Limb (tissue), 2 donors: ENCODE results near the gene NRN1L.

ENCODE experiments used
- DNase-seq, 2 donors: peaks; one replicate each; pipeline ENCODE4 v3.0.0-alpha.2; 2016; ENCODE audit errors: extremely low spot score in 2 of 2

Gene NRN1L

DNA sequence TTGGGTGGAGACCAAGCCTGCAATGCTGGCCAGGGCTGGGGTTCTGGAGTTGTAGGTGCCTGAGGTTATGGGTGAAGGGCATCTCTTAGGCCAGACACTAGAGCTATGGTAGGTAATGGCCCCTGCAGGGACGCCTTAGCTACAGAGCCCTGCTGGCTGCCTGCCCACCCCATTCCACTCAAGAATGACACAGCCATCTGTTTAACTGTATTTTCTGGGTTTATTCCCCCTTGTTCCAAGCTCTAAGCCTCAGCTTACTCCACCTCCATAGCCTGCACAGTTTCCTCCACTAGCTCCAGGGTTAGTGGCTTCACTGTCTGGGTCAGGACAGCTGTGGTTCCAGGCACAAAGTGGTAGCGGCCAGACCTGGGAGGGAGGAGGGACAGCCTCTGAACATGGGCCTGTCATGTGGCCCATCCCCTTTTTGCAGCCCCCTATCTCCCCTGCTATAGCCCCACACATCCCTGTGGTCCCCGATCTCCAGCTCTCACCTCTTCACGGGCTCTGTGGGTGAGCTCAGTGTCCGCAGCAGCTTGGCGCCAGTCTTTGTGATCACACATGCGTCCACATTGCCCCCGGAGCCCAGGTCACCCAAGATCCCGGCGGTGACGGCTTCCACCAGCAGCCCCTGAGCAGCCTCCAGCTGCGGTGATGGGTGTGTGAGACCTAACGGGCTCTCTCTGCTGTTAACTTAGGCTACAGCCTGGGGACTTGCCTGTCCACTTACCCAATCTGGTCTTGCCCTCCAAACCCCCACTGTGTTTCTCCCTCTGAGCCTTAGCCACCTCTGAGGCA is 49.8 kb downstream of the NRN1L start:
- no peak for DNase-seq

DNA sequence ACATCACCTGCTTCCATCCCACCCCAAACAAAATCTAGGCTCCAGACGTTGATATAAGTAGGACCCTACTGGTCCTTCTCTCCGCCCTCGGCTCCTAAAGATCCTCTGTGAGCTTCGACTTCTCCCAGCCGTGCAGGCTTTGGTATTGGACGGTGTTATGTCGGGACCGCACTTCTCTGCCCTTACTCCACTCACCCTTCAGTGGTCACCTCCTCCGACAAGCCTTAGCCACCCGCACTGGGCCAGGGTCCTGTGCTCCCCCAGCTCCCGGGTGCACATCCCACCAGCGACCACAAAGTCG is 50.4 kb downstream of the NRN1L start:
- no peak for DNase-seq

DNA sequence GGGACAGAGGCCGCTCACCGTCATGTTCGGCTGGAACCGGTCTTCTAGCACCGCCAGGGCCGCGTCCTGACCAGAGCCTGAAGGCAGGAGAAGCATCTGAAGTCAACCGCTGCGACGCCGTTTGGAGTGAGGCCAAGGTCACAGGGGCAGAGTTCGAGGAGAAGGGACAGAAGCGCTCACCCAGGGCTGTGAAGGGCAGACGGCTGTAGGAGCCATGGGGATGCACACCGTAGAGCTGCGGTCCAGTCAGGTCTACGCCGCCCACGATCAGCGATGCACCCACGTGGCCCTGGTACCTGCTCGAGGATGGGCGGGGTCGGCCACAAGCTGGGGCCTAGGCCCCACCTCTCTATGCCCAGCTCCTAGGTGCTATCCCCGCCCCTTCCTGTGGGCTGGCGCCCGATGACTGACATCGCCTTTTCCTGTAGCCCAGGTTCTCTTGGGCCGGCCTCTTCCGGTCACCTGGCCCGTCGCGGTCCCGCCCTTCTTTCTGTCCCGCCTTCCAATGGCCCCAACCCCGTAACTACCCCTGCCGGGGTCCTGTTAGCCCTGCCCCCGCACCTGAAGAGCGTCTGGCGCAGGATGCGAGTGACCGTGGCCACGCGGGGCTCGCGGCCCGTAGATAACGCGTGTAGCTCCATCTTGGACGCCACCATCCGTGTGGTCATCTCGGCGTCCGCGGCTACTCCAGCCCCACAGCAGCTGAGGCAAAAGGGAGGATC is 50.9 kb downstream of the NRN1L start:
- peak; percentile 91 to 94 for DNase-seq
